HG02885 (cell line): ENCODE data around the gene SIAH1.
"Not testable (repeated sequence)": the region's sequence is repeated elsewhere in the genome, so short reads cannot be mapped to it uniquely, and the experiment has no call there.

ENCODE experiments used
- ATAC-seq: cut with Tn5 transposase; IDR thresholded peaks from one replicate; pipeline ENCODE4 v1.9.1; 2021; ENCODE audit warnings: mild to moderate bottlenecking; ENCODE audit not compliant: unreplicated experiment, poor library complexity

Gene SIAH1

DNA sequence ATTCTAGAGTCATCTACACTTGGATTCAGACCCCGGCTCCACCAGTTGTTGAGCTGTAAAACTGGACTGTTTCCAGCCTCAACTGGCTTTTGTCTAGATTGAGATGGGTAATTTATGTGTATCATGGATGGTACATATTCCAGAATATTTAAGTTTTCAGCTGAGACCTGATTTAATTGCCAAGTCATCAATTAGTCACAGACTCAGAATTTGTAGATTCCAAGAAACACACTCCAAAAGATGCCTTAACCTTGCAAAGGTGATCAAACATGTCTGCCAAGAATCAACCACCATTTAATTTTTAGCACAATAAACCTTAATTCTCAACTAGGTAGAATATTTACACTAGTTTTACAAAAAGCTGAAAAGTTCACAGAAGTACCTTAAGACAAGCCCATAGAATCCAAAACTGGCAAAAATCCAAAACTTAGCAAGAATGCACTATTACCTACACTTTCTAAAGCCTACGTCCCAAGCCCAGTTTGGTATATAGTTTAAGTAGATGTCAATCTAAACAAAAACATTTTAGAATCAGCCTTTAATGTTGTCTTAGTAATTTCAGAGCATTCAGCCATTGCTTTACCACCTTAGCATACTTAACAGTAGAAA, 17.7 kb downstream of the SIAH1 start:
- ATAC-seq: no peak

DNA sequence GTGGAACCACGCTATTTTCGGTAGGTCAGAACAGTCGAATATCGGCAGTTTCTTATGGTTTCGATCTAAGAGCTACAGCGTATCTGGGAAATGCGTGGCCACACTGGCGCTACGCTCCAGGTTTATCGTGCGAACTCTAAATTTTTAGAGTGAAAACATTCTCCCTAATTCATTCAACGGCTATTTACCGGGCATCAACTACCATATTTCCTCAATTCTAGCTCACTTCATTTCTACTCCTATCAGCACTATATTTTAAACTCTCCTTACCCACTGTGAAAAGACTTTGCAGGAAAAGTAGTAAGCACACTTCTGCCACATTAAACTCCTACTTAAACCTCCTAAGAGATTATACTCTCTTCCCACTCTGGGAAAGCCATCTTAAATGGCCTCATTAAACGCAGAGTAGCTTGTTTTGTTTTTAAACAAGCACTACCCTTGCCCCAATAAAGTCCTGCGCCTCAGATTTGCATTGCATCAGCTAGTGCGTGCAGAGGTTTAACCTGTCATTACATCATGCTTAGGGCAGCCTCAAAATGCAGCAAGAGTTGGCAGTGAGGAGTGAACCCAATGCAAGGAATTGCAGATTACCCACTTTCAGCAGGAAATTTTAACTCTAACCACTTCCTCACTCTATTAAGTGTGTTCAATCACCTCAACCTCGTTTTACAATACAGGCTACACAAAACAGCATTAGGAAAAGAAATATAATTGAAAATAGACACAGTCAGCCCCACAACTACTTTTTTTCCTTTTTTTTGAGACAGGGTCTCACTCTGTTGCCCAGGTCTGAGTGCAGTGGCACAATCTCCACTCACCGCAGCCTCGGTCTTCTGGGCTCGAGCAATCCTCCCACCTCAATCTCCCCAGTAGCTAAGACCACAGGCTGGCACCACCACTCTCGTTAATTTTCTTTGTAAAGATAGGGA, 18.8 kb downstream of the SIAH1 start:
- ATAC-seq: peak; percentile 65

DNA sequence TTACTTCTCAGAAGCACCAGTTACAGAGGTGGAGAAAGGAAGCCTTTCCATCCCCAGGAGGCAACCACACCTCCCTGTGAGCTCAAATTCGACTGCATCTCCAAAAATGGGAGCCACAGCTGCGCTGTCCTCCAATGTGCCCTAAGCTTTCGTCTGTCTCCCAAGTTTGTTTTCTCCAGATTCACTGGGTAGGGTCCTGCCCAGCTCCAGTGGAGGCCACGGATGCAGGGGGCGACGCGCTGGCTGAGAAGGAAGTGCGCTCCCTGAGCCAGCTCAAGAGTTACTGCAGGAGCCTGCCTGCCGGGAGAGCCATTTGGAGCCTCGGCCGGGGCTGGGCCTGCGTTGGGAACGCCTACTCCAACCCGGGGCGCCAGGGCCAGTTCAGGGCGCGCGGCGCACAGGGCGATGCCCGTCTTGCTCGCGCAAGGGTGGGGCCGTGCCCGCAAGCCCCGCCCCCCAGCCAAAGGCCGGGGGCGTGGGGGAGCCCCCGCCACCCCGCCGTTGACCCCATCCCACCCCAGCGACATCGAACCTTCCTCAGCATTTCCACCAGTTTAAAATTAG, 19.5 kb downstream of the SIAH1 start:
- ATAC-seq: peak; percentile 90

DNA sequence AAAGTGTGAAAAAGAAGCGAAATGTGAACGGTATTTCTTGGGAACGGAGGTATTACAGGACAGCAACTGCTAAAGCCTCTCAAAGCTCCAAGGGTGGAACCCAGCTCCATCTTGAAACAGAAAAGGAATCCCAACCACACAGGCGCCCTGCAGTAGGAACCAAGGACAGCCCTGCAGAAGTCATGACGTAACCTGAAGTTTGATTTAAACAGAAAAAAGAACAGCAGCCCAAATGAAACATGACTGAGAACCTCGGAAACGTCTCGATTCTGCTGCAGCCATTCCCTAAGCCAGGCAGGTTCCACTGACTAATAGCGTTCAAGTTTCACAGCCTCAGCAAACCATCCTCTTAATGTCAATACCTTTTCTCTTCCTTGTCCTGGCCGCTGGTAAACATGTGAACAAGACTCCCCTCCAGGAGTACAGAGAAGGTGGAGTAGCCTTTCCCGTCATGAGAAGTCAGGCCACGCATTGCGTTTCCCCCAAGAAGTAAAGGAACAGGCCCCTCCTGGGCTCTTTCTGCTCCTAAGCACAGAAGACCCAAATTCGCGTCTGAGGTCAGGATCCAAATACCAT, 20.1 kb downstream of the SIAH1 start:
- ATAC-seq: no peak

DNA sequence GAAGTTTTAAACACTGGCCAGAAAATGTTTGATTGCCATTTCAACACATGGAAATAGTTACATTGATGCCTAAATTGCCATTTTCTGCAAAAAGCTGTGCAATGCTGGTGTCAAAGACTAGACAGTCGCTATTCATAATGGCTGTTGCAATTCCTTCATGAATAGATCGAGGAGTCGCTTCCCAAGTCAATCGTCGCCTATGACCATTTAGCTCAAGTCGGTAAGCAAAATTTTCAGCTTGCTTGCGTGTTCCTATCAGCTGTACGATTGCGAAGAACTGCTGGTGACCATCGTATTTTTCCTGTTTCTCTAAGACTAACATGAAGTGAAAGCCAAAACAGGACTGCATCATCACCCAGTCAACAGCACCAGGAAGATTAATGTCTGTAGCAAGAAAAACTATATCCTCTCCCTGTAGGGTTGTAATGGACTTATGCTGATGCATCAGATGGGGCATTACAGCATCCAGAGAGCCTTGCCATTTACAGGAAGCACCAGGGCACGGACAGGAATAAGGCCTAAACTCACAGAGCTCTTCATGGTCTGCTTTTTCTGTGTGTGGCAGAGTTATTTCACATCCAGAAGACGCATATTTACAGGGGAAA, 23.6 kb downstream of the SIAH1 start:
- ATAC-seq: no peak

DNA sequence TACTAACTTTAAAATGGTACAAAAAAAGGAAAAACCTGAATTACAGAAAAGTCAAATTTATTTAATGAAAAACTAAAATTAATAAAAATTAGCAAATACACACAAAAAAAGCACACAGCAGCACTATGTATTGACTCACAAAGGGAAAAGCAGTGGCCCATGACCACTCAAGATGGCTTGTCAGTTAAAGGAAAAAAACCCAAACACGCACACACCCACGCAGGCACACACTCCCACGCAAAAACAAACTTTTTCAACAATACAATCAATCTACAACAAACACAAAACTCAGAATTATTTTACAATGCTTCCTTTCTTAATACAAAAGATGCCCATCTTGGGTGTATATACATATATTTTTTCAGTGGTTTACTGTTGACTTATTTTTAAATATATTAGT, 24.2 kb downstream of the SIAH1 start:
- ATAC-seq: peak; percentile 36

DNA sequence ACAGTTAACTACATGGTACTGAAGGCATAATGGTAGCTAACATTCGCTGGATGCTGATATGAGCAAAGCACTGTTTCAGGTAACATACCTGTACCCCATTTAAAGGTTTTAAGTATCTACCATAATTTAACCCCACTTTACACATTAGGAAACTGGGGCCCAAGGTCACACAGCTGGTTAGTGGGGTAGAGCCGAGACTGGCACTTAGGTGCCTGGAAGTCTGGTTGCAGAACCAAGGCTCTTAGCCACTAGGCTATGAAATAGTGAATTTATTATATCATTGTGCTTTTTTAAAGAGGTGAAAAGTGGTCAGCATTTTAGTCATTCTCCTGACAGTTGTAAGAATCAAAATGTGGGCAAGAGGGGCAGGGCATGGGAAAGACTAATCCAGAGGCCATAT, 25.2 kb downstream of the SIAH1 start:
- no peak for ATAC-seq

DNA sequence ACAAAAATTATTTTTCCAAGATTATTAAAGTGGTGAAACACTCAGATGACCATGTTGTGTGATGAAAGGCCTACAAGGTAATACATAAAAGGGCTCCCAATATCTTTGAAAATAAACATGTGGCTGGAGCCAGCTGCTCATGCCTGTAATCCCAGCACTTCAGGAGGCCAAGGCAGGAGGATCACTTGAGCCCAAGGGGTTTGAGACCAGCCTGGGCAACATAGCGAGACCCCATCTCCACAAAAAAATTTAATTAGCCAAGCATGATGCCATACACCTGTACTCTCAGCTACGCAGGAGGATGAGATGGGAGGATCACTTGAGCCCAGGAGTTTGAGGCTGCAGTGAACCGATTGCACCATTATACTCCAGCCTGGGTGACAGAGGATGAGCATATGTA, 26.8 kb downstream of the SIAH1 start:
- no peak for ATAC-seq

DNA sequence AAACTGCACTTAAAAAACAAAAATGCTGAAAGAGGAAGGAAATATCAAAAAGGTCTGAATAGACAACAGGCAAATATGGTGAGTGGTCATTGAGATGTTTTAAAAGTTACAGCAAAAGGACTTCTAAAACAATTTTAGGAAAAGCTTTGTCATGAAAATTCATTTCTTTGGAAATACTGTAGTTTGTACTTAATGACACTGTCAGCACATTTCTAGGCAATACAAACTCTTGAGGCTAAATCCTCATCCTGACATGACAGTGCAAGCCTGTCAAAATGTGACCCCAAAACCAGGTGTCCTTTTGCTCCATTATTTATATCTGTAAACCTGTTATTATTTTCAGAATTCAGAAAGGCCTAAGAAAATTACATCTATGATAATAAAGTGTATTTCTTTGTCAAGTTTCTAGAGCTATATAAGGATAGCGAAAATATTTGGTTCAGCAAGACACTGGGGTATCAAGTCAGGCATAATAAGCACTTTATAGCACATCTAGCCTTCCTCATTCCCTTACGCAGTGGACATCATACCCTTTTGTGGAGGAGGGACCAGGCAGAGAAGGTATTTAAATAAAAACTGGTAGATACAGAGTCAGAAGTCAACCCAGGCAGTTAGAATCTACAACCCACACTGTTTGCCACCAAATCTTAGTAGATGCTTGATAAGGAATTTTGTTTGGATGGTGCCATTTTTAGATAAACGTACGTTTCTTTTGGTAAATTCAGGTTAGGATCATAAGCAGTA, 28.4 kb downstream of the SIAH1 start:
- no peak for ATAC-seq

DNA sequence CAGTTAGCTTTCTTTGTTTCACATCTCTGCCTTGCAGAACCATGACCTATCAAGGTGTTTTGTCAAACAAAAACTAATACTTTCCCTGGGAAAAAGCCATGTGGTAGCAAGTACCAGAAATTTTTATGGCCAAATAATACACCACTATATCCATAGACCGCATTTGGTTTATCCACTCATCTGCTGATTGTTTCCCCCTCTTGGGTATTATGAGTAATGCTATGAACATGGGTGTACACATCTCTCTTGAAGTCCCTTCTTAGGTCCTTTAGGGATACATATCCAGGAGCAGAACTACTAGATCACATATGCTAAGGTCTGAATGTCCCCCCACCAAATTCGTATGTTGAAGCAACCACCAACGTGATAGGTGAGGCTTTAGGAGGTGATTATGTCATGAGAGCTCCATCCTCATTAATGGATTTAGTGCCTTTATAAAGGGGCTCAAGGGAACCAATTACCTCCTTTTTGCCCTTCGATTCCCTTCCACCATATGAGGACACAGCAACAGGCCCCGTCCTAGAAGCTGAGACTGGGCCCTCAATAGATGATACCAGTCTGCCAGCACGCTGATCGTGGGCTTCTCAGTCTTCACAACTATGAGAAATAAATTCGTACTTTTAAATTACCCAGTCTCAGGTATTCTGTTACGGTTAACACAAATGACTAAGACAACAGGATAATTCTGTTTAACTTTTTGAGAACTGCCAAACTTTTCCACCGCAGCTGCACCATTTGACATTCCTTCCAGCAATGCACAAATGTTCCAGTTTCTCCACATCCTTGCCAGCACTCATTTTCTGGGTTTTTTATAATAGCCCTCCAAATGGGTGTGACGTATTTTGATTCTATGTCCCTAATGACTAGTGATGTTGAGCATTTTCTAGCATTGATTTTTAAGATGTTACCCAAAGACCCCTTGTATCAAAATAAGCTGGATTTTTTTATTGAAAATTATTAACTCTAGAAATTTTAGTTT, 30.0 kb downstream of the SIAH1 start:
- no peak for ATAC-seq

DNA sequence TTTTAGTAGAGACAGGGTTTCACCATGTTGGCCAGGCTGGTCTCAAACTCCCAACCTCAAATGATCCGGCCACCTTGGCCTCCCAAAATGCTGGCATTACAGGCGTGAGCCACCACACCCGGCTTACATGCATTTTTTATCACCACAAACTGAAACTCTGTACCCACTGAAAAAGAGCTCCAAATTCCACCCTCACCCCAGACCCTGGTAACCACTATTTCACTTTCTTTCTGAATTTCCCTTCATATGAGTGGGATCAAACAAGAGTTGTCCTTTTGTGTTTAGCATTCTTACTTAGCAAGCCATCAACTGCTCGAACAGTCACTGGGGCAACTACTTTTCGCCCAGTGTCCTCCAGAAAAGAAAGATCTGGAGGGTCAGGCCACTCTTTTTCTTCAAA, 30.8 kb downstream of the SIAH1 start:
- ATAC-seq: not testable (repeated sequence)

DNA sequence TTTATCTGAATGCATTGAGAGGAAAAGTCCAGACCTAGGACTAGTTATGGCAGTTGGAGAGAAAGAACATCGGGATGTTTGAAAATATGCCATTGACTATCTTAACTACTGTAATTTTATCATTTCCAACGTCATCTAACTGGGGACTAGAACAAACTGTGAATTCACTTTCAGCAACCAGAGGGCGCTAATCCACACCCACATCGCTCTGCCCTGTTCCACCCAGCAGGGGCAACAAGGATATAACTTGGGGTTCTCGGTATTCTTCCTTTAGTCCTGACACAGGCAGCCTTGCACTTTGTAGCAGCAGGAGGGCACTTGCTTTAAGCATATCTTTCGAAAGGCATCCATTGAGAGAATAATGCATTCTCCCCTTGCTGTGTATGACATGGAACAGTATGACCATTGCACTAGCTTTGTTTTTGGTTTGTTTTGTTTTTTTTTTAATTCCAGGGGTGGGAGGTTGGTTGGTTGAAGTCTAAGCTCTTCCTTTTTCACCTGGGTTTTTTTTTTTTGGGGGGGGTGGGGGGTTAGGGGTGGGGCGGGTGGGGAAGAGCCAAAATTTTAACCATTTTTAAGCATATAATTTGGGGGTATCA, 31.5 kb downstream of the SIAH1 start:
- peak; percentile 66 for ATAC-seq

DNA sequence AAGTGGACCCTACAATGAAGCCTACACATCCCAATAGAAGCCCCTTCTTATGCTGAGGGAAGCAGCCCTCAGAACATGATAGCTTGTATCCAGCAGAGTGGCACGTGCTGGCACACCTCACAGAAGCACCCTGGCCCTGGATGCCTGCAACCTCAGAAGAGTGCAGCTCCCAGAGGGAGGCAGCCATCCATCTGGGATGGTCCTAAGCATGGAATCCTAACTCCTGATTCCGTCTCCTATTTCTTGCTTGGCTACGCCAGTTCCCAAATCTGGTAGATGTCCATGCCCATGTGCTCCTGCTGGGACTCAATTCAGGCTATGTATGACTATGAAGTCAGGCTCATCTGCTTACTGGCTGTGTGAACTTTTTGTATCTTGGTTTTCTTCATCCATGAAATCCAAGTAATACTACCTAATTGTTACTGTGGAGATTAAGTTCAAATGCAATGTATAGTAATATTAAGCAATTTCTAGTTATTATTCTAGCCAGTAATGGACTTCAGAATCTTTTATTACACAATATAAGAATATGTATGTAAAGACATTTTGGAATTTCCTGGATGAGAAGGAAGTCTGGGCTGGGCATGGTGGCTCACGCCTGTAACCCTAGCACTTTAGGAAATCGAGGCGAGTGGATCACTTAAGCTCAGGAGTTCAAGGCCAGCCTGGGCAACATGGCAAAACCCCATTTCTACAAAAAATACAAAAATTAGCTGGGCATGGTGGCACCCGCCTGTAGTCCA, 32.4 kb downstream of the SIAH1 start:
- no peak for ATAC-seq

DNA sequence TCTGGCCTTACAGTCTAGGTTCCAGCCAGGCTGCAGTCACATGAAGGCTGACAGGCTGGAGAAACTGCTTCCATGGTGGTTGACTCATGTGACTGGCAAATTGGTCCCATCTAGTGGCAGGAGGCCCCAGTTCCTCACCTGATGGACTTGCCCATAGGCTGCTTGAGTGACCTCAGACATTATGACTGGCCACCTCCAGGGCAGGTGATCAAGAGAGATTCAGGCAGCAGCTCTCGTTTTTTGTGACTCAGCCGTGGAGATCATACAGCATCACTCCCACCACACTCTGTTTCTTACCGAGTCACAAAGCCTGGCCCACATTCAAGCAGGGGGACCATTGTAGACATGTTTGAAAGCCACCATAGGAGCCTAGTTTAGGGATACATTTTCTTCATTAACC, 34.5 kb downstream of the SIAH1 start:
- no peak for ATAC-seq

DNA sequence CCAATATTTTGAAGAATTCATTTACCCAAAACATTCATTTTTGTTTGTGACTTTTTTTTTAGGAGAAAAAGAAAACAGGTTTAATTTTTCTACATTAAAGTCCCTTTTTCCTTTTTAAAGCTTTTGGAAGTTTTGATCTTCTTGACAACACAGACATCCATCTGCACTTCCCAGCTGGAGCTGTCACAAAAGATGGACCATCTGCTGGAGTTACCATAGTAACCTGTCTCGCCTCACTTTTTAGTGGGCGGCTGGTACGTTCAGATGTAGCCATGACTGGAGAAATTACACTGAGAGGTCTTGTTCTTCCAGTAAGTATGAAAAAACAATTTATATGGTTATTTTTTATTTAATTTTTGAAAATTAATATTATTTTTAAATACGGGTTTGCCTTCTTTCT, 37.2 kb downstream of the SIAH1 start:
- ATAC-seq: no peak

DNA sequence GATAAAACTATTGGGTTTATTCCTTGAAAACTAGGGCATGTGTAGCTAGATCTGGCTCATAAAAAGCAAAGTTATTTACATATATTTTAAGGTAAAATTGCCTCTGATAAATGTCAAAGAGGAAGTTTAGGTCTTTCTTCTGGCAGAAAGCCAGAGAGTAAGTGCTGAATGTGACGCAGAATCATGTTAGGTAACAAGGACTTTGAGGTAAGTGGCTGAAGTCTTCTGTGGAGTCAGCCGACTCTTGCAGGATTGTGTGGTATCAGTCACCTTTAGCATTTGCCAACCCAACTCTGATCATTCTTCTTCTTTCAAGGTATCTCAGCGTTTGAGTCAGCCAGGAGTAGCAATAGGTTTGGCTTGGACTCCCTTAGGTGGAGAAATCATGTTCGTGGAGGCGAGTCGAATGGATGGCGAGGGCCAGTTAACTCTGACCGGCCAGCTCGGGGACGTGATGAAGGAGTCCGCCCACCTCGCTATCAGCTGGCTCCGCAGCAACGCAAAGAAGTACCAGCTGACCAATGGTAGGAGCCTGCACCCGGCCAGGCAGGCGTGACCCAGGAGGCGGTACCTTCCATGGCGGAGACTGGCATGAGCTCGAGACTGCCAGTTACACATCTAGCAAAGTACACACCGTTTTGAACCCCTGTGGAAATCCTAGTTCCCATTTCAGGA, 37.9 kb downstream of the SIAH1 start:
- ATAC-seq: no peak

DNA sequence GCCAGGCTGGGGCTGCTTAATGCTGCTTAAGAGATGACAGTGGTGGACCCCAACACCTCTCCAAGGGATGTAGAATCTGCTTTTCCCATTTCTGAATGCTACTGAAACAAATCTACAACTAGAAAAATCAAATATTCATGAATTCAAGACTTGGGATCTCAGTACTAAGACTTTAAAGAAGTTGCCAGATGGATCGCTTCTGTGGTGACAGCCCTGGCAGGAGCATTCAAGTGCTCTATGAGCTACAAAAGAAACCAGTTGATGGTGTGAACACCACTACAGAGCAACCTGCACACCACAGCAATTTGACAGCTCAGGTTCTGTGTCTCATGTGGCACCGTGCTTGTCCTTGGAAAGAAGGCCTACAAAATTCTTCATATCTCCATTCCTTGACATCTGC, 42.6 kb downstream of the SIAH1 start:
- no peak for ATAC-seq
